ENCODE data around the gene C22orf23.
A peak's percentile ranks its signal among the peaks of the same experiment; 100 is the strongest.

DNA sequence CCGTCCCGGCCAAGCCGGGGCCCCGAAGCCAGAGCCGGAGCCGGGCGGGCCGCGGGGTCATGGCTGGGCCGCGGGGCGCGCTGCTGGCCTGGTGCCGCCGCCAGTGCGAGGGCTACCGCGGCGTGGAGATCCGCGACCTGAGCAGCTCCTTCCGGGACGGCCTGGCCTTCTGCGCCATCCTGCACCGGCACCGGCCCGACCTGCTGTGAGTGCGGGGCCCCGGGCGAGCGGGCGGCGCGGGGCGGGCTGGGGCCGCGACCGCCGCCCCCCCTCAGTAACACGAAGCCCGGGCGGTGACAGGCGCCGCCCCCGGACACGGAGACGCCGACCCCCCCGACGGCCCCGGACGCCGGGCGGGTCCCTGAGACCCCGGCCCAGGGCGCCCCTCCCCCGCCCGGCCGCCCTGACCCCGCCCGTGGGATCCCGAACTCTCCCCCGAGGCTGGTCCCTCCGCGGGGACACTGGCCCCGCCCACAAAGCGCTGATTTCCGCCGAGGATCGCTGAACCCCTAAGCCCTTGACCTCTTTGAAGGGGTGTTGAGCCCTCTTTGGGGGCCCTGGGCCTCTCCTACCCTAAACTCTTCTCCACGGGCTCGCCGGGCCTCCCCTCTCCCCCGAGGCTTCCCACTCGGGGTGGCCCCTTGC, 46.9 kb downstream of the C22orf23 start:
- TF ChIP-seq CTCF (IDR thresholded peaks at IDR 0.05) (peak in 1 of 7 experiments; percentile 1), POLR2A (IDR thresholded peaks at IDR 0.05) (no peak)

Data from body of pancreas (tissue), 4 donors.